HG03175 (cell line): Measurements from ENCODE around the gene FGF14.

ENCODE experiments used
- ATAC-seq: cut with Tn5 transposase; IDR thresholded peaks from one replicate; pipeline ENCODE4 v1.9.1; 2021; ENCODE audit warnings: mild to moderate bottlenecking, moderate library complexity; ENCODE audit not compliant: unreplicated experiment

FGF14 gene

DNA sequence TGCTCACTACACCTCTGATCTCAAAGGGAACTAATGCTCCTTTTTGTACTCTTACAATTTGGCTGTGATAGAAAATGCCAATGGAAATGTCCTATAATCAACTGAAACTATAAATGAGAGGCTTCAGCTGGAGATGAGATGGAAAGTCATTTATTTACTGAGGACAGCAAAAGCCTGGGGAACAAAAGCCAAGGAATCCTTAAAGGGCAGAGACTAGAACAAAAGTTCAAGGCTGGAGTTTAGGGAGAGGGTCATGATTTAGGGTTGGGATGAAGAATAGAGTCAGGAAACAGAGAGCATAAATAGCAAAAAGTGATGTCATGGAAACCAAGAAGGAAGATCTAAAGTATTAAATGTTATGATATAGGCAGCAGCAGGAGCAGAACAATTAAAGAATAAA lies 401.1 kb downstream of the FGF14 start:
- no peak for ATAC-seq

DNA sequence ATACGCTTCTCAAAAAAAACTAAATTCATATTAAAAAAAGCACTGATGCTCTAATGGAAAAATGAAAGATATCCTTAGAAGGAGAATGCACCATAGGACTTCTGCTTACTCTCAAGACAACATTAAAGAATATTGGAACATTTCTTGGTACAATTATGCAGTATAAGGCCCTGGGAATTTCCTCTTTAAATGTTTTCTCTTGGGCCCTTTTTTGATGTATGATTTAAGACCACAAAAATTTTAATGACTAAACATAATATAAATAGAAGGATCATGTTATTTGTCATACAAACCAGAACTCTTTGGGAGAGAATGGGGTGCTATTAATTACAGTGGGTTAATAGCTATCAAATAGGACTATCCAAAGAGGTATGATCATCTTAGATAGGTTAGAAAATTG lies 403.7 kb downstream of the FGF14 start:
- ATAC-seq = no peak

DNA sequence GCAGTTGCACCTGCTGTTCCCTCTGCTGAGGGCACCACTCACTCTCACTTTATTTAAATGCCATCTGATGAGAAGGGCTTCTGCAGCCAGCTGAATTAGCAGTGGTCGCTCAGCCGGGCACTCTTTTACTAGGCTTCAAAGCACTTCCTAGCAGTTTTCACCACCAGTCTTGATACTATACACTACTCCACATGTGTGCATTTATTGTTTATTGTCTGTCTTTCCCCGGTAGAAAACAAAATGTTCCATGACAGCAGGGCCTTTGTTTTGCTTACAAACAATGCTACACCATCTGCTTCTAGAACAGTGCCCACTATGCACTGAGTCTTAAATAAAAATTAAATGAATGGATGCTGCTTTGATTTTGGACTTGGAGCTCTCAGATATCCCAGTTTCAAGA lies 404.9 kb downstream of the FGF14 start:
- ATAC-seq = no peak

DNA sequence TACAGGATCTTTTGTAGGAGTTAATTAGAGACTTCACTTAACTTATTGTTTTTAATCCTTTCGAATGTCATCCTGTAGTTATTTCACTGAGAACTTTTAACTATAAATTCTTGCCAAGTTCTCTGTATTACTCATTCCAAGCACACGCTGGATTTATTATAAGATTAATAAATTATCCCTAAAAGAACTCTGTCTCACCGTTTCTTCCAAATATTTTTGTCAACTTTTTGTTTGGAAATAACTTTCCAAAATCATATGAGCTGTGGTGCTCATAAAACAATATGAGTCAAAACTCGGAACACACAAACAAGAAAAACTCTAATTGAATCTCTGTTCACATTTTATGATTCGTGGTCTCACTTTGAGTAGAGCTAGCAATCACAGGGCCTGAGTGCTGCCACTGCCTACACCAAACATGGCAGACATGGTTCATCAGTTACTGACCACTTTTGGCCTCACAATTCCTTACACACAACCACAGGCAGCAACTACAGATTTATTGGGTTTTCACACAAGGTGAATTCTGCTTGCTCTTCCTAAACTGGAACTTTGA lies 412.0 kb downstream of the FGF14 start:
- no peak for ATAC-seq

DNA sequence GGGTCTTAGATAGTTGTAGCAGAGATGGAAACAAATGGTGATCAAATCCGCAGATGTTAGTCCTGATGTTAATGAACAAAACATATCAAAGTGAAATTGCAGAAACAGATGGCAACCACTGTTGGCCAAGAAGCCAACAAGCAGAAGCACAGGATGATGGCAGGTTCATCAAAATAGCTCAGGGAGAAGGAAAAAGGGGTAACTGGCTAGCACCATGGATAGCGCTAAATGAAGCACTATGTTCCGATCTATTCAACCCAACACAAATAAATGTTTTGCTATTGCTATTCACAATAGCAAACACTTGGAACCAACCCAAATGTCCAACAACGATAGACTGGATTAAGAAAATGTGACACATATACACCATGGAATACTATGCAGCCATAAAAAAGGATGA lies 413.7 kb downstream of the FGF14 start:
- no peak for ATAC-seq

DNA sequence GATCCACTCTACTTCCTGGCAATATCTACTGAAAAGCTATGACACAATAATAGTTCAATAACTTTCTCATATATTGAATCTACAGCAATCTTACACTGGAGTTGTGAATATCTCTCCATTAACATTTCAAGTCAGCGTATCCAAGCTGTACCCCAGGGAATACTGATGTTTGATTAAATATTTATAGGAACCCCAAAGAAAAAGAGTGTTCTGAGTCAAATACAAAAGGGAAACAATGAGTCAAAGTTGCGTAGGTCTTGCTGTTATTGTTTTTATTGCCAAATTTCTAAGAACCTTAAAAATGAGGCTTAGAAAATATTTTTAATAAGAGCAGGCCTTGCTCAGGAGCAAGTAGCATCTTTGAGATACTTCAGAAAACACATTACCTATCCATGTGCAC lies 415.5 kb downstream of the FGF14 start:
- no peak for ATAC-seq

DNA sequence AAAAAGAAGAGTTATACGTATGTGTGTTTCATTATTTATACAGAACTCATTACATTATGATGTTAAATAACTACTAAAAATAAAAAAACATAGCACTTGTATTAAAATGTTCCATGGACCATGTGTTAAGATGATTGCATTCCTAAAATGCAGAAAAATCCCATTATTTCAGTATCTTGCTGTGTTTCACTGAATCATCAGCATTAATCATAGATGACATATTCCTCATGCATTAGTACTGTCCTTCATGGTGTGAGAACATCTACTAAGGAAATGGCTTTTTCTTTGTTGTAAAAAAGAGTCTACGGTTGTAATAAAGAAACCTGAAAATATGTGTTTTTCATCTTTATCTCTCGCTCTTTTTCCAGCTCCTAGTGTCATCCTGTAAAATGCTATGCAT lies 416.5 kb downstream of the FGF14 start:
- ATAC-seq = no peak

DNA sequence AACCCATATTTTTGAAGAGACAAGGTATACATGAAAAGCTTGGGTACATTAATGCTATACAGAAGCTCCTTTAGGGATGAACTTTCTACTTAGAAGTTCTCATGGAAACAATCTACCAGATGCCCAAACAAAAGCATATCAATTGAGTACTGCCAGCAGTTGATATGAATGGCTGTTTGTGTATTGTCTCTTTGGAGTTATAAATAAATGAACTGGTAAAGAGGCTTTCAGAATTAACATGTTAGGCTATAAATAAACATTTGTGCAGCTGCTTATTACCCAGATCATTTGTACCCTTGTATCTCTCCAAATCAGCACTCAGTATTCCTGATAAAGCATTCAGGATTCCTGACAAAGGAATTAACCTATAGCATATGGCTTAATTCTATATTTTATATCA lies 418.9 kb downstream of the FGF14 start:
- ATAC-seq = no peak

DNA sequence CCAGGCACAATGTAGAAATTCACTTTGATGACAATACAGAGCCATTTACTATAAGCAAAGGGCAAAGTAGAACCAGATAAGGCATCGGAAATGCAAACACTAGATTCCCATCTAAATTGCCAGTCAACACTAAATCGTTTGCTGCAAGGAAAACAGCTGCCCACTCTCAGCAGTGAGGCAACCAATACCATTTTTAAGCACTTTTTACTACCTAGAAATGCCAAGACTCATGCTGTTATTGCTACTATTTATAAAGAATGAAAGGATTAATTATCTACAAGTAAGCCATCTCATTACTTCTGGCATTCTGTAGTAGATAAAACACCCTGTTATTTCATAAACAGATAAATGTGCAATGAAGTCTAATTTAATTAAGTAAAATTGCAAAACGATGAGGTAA lies 422.0 kb downstream of the FGF14 start:
- no peak for ATAC-seq

DNA sequence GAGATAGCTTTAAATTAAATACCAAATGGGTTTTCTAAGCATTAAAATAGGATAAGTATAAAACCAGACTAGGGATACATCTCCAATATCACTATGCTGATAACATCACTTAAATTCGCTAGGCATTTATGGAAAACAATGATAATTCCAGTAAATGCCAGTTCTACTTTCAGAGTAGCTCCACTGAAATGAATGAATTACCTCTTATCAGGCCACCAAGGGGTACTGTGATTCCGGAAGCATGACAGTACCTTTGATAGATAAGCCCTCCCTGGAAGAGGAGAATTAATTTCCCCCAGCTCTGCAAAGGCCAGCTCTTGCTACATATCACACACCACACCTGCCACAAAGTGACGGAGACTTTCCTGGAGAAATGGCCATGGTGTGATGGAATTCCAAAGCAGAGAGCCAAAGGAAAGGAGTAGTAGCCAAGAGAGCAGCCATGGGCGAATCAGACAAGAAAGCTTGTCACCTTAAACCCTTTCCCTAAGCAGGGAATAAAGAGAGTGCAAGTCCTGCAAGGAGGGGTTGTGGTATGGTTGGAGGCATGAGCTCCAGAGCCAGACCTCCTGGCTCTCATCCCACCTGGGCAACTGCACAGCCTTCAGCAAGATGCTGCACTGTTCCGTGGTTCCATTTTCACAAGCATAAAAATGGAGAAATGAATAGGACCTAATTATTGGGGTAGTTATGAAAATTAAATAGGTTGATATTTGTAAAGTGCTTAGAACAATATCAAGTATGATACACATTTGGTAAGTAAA lies 423.1 kb downstream of the FGF14 start:
- ATAC-seq = no peak

DNA sequence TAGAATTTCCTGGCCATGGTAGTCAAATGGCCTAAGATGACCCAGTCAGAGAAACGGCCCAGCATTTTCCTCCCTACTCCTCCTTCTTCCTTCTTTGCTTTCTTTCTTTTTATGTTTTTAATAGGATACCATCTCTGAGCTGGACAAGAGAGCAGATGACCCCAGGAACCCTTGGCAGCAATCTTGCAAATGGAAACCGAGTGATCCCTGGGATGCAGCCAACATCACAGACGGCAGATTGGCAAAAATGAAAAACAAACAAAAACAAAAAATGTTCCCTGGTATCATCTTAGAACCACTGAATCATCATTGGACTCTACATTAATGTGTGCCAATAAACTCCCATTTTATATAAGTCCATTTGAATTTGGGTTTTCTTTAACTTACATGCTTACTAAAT lies 424.4 kb downstream of the FGF14 start:
- ATAC-seq = no peak

DNA sequence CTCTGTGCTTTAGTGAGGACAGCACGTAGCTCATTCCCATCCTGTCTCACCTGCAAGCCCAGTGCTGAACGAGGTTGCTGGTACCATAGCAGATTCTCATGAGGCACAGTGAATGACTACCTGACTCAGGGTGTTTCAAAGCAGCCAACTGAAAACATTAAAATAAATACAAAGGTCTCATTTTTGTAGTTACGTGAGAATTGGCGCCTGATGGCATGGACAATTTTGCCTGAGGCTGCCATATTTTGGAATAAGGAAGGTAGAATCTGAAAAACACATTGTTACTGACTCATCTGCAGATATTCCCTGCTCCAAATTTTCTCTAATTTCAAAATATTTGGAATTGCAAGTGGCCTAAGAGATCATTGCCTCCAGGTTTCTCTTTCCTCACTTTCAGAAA lies 429.7 kb downstream of the FGF14 start:
- ATAC-seq = no peak

DNA sequence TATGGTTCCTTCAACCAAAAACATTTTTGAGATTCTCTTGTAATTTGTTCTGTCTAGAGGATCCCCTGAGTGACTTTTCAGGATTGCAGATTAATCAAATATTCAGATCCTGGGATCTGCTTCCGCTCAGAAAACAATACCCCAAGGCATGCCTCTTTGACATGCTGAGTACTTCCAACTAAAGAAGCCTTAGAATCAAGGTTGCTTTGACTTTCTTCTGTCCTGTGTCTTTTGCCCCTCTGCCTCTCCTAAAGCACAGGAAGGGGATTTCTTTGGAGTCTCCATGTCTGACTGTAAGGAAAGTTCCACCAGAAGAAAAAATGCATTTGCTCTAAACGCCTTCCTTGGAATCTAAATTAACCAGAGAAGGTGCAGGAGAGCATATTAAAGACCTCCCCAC lies 431.5 kb downstream of the FGF14 start:
- no peak for ATAC-seq

DNA sequence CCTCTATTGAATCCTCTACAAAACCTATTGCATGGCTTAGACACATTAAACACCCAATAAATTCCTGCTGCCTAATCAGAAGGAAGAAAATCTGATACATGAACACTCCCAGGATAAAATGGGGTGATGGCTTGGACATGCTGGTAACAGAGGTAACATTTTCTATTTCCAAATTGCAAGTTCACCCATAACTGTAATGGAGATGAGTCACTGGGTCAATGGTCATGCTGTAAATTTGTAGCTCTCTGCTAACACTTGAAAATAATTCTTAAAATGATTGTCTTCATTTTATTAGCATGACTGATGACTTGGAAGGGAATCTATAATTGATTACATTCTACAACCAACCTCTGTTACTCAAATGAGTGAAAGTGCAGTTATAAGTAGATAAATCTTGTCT lies 434.1 kb downstream of the FGF14 start:
- no peak for ATAC-seq

DNA sequence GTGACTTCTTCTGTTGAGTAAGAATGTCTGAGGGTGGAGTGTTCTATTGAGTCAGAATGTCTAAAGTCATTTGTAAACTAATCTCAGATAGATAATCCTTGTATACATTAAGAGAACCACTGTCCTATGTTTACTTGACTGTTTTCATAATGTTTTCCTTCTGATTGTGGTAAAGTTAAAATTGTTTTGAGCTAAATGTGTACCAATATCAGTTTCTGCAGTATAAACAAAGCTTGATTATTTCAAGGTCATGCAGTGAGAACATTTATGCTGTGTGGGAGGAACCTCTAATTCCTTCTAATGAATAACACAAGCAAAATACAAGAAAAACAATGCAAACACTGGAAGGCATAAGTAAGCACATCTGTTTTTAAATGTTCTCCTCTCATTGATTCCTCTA lies 434.6 kb downstream of the FGF14 start:
- ATAC-seq = no peak

DNA sequence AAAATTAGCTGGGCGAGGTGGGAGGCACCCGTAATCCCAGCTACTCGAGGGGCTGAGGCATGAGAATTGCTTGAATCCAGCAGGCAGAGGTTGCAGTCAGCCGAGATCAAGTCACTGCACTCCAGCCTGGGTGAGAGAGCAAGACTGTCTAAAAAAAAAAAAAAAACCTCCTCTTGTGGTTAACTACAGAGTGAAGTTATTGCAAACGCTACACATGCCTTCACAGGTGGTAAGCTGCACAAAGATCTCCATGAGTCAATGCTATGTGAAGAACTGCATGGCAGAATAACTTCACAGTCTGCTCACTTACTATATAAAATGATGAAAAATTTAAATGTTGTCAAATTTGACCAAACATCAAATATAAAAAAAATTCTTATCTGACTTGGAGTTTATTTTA lies 436.8 kb downstream of the FGF14 start:
- ATAC-seq = no peak

DNA sequence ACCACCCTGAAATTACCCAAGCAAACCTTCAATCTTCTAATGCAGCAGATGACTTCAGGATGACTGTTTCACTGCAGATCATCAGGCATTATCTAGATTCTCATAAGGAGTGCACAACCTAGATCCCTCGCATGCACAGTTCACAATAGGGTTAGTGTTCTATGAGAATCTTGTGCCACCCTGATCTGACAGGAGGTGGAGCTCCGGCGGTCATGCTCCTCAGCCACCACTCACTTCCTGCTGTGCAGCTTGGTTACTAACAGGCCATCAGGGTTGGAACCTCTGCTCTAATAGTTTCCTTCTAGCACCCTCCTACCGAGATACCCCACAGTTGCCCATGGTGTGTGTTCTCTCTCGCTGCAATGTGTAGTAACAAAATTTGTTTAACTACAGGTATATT lies 442.8 kb downstream of the FGF14 start:
- ATAC-seq = no peak

DNA sequence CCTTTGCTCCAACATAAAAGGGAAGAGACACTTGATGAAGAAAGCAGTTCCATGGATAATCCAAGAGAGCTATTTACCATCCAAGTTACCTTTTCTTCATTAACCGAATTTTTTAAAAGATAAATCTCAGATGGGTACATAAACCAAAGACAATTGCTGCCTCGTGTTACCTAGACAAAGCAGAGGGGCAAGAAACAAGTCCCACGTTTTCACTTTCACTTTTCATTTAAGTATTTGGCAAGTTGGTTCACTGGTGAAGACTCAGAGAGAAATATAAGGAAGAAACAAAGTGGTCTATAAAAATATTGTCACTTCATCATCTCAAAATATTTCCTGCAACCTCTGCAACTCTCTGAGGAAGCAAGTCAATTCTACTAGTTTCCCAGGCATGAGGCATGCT lies 446.1 kb downstream of the FGF14 start:
- no peak for ATAC-seq

DNA sequence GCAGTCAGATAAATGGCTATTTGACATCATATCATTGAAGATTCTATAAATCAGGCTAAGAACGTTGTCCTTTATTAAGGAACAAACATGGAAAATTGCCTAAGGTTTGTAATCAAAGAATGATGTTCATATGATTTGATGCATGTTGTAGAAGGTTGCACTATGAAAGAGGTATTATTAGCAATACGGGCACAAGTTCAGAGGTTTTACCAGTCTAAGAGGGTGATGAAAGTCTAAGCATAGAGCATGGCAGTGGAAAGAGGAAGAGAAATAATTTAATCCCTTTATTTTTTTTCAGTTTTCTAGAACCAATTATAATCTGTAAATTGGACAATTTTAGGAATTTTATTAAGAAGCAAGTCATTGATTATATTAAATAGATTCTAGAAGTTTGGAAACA lies 450.7 kb downstream of the FGF14 start:
- ATAC-seq = no peak

DNA sequence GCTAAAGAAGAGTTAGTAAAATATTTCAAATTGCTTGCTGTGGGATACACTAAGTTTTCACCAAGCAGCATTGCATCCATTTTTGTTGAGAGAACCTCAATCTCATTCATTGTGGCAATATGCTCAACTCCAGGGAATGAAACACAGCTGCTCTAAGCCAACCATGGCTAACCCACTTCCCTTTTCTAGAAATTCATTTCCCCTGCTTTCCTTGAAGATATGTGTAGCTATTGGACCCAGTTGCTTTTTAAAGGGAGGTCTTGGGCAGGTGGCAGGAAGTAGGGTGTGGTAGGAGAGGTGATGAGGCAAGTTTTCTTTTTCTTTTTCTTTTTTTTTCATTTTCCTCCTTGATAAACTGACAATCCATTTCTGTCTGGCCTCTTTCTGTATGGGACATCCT lies 452.2 kb downstream of the FGF14 start:
- no peak for ATAC-seq

DNA sequence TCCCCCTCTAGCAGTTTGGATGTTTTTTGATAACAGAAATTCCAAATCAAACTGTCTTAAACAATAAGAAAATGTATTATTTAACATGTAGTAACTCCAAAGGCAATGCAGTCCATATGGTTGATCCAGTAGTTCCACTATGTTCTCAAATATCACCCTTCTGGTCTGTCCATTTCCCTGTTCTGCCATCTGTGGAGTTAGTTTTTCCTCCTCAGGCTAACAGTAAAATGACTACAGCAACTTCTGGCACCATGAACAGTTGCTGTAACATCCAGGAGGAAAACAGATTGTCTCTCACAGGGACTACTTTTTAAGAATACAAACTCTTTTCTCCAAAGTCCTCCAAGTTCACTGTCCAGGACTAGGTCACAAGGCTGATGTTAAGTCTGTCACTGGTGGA lies 455.4 kb downstream of the FGF14 start:
- ATAC-seq = no peak

DNA sequence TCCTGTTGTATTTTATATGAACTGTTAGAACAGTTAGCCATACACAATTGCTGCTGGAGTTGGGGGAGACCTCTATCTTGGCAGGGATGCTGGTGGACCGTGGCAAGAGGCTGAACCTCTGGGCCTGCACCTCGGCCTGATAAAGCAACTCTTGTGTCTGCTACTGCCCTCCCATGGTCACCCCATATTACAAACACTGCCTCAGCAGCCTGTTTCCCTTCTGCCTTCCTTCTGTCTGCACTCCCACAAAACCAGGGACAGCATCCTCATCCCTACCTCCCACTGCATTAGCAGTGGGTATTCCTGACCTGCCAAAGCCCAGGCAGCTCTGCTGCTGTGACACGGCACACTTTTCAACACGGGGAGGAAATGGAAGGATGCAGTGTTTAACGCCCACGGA lies 456.4 kb downstream of the FGF14 start:
- no peak for ATAC-seq

DNA sequence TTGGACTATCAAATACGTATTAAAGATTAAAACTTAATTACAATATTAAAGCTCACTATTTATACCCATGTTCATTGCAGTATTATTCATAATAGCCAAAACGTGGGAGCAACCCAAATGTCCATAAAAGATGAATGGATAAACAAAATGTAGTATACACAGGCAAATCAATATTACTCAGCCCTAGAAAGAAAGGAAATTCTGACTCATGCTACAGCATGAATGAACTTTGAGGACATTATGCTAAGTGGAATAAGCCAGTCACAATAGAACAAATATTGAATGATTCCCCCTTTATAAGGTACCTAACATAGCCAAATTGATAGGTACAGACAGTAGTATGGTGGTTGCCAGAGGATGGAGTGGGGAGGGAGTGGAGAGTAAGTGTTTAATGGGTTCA lies 457.3 kb downstream of the FGF14 start:
- no peak for ATAC-seq
